HepG2 (cell line): ENCODE data around the gene KLRD1.
"Not testable (repeated sequence)": the region's sequence is repeated elsewhere in the genome, so short reads cannot be mapped to it uniquely, and the experiment has no call there.

ENCODE experiments used
- CBFB ChIP-seq: sonication (generic); formaldehyde crosslinking; IDR thresholded peaks from 2 replicates; pipeline ENCODE4 v1.4.0; 2020; ENCODE audit warnings: missing genetic modification reagents
- HNRNPUL1 ChIP-seq: fragments of 200-400 bp; formaldehyde crosslinking; IDR thresholded peaks from 2 replicates; pipeline ENCODE4 v1.6.1; 2017; ENCODE audit warnings: low read depth, mild to moderate bottlenecking, low read length, moderate library complexity

GRCh38 chr12:10338470-10338869 lies 30.8 kb downstream of the KLRD1 start:
- not testable (repeated sequence) for TF ChIP-seq CBFB (CRISPR knock-in tag); HNRNPUL1
